T-helper 2 cell treated with Interferon-gamma antibody and Interleukin-4, amounts not matched to agents 5 μg/mL and 100 μg/mL, for 36 hours (primary cell): ENCODE data around the gene IFI27L1.

Experiments used
- DNase-seq: peaks from one replicate; pipeline ENCODE4 v3.0.0; 2021; ENCODE audit warnings: low spot score
- H3K27ac Mint-ChIP-seq: one replicate; pipeline ENCODE4 v1.8.0; 2021; ENCODE audit warnings: mild to moderate bottlenecking, mixed read lengths
- H3K27me3 Mint-ChIP-seq: one replicate; pipeline ENCODE4 v1.8.0; 2021; ENCODE audit warnings: low read depth, mixed read lengths
- H3K36me3 Mint-ChIP-seq: one replicate; pipeline ENCODE4 v1.8.0; 2021; ENCODE audit warnings: low read depth, mixed read lengths
- H3K4me1 Mint-ChIP-seq: one replicate; pipeline ENCODE4 v1.8.0; 2021; ENCODE audit warnings: low read depth, mixed read lengths
- H3K4me3 Mint-ChIP-seq: one replicate; pipeline ENCODE4 v1.8.0; 2022; ENCODE audit warnings: mild to moderate bottlenecking, moderate library complexity, mixed read lengths
- H3K9me3 Mint-ChIP-seq: one replicate; pipeline ENCODE4 v1.8.0; 2021; ENCODE audit warnings: mixed read lengths

IFI27L1 gene

DNA sequence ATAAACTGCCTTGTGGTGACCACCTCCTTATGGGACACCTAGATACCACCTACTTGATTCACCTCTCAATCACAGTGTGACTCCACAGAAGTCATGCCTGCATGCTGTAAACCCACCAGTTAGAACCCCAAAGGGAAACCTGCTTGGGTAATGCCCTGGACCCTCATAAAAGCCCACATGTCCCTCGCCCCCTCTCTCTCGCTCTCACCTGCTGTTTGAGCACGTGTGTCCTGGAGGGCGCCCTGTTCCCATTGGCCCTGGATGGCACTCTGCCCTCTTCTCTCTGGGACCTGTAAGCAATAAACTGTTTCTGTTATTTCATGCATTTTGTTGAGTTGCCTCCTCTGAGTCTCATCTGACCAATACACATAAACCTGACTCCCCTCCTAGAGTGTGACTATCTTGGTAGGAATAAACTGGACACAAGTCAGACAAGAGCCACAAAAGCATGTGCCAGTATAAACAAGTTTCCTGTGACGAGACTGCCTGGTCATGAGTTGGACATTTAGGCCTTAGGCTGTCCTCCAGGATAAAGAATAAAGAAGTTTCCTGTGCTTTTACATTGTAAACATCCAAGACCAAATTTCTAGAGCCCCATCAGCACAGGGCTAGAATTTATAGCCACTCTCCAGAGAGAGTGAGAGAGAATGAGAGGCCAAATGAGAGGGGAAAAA lies 39.7 kb downstream of the IFI27L1 start:
- Mint-ChIP-seq H3K9me3 (peaks cover 14% of the 10 kb centered on the region), H3K4me1 (no peaks in the 10 kb centered on the region), H3K36me3 (no peaks in the 10 kb centered on the region), H3K27ac (no peak overlapping the region), H3K27me3 (peaks cover 4% of the 10 kb centered on the region), H3K4me3 (no peak overlapping the region)
- DNase-seq: no peak

DNA sequence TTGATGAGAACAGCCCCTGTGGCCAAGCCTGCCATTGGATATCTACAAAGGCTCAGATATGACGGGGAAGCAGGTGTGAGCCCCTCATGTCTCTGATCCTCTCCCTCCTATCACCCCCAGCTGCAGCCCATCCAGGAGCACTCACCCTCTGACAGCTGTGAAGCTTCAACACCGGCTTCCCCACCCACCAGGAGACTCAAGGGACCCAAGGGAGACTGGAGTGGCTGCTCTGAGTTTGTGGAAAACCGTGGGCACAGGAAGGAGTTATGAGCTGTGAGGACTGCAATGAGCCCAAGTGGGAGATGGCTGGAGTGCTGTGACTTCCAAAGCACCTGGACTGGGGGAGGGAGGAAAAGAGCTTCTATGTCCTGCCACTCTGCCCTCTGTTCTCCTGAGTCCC lies 40.4 kb downstream of the IFI27L1 start:
- Mint-ChIP-seq H3K27me3 (peaks cover 4% of the 10 kb centered on the region), H3K4me3 (no peak overlapping the region), H3K9me3 (peaks cover 14% of the 10 kb centered on the region), H3K4me1 (no peaks in the 10 kb centered on the region), H3K36me3 (no peaks in the 10 kb centered on the region), H3K27ac (no peak overlapping the region)
- no peak for DNase-seq

DNA sequence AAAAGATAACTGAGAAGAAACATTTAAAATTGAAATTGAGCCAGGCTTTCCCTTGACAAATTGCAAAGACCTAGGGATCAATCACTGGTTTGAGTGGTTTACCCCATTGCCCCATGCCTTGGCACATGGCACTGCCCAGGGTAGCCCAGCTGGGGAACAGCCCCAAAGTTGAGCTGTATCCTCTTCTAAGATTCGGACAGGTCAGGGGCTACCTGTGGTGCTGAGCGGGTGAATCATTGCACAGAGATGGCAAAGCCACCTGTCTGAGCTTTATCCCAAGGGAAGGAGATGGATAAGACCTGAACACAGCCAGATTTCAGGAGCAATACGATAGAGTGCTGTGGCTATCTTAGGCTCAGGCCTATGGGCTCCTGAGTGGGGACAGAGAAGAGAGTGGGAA lies 41.3 kb downstream of the IFI27L1 start:
- Mint-ChIP-seq H3K27me3 (peaks cover 4% of the 10 kb centered on the region), H3K4me3 (no peak overlapping the region), H3K4me1 (no peaks in the 10 kb centered on the region), H3K27ac (no peak overlapping the region), H3K9me3 (peaks cover 14% of the 10 kb centered on the region), H3K36me3 (no peaks in the 10 kb centered on the region)
- DNase-seq: no peak

DNA sequence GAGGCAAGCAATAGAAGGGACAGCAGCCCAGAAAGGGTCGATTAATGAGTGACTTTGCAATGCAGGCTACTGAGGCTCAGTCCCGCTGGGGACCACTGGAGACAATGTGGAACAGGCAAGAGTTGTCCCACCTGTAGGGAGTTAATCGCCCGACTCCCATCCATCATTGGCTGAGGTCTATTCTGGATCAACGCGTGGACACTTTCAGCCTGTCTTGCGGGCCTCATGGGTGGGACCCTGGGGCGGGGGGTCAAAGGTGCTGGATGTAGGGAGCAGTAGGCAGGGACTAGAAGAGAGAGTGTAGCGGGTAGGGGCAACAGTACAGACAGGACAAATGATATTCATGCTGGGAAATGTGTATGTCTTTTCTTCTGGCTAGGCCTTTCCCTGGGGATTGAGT lies 42.2 kb downstream of the IFI27L1 start:
- Mint-ChIP-seq H3K36me3 (no peaks in the 10 kb centered on the region), H3K4me1 (no peaks in the 10 kb centered on the region), H3K9me3 (peaks cover 14% of the 10 kb centered on the region), H3K27me3 (no peaks in the 10 kb centered on the region), H3K27ac (no peak overlapping the region), H3K4me3 (no peak overlapping the region)
- no peak for DNase-seq

DNA sequence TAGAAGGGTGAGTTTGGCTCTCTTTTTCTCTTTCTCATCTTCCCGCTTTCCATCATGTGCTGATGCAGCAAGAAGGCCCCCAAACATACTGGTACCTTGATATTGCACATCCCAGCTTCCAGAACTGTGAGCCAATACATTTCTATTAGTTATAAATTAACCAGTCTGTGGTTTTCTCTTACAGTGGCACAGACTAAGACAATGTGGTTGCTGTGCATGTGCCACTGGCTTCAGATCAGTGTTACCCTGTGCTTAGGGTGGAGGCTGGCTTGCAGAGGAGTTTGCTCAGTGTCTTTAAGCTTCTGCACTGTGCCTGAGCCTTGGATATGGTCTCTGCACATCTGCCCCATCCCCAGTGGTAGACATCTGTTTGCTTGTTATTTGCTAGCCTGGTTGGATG lies 42.8 kb downstream of the IFI27L1 start:
- DNase-seq: no peak
- no peaks in the 10 kb centered on the region for H3K36me3 Mint-ChIP-seq
- H3K4me3 Mint-ChIP-seq: no peak overlapping the region
- H3K9me3 Mint-ChIP-seq: peaks cover 14% of the 10 kb centered on the region
- no peak overlapping the region for H3K27ac Mint-ChIP-seq
- H3K27me3 Mint-ChIP-seq: no peaks in the 10 kb centered on the region
- H3K4me1 Mint-ChIP-seq: peaks cover 5% of the 10 kb centered on the region

DNA sequence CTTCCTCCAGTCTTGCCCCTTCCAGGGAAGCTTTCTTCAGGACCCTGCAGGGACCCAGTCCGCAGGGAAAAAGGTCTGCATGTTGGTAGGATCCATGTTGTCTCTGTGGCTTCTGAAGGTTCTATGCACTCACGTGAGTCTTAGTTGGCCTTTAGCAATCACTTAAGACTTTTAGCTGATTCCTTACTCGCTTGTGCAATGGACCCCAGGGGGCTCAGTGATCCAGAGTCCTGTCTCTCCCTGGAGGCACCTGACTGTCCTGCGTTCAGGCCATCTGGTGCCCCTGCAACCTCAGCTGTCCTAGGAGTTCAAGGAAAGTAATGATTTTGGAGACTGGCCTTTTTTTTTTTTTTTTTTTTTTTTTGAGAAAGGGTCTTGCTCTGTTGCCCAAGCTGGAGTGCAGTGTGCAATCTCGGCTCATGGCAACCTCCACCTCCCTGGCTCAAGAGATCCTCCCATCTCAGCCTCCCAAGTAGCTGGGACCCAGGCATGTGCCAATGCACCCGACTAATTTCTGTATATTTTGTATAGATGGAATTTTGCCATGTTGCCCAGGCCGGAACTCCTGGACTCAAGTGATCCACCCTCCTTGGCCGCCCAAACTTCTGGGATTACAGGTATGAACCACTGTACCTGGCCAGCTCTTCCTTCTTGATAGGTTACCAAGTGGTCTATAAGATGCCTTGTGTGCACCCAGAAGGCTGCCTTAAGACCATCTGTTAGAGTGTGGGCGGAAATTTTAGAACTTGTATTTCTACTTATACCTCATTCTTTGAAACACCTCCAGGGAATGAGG lies 43.7 kb downstream of the IFI27L1 start:
- no peak for DNase-seq
- Mint-ChIP-seq H3K4me3 (no peak overlapping the region), H3K36me3 (no peaks in the 10 kb centered on the region), H3K9me3 (peaks cover 9% of the 10 kb centered on the region), H3K4me1 (peaks cover 10% of the 10 kb centered on the region), H3K27ac (no peak overlapping the region), H3K27me3 (no peaks in the 10 kb centered on the region)

DNA sequence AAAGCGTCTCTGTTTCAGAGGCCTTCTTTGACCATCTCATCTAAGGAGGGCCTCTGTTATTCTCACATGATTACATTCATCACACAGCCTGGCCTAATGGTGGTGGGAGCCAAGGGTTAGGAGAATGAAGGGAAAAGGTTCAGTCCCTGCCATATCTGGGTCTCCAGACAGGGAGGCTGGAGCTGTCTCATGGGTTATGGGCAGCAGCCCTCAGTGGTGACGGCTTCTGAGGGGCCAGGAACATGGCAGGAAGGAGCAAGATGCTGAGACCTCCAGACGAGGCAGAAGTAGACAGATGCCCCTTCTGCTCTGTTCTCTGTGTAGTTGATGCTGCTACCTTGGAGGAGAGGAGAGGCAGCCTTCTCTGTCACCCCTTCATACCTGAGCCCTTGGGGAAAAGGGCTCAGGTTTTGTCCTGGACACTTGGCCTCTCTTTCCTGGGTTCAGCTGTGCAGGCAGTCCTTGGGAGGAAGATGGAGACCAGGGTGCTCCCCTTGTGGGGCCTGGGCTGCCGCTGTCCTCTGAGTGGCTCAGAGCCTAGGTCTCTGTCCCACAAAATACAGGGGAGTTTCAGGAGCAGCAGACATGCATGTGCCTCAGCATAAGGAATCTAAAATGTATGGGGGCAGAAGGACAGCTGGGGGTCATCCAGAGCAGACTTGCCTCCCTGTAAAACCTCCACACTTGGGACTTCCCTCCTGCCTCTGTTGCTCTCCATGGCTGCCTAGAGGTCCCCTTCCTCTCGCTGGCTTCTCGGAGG lies 44.7 kb downstream of the IFI27L1 start:
- H3K27ac Mint-ChIP-seq: no peak overlapping the region
- peaks cover 3% of the 10 kb centered on the region for H3K9me3 Mint-ChIP-seq
- DNase-seq: no peak
- peaks cover 15% of the 10 kb centered on the region for H3K4me1 Mint-ChIP-seq
- no peak overlapping the region for H3K4me3 Mint-ChIP-seq
- no peaks in the 10 kb centered on the region for H3K27me3 Mint-ChIP-seq
- no peaks in the 10 kb centered on the region for H3K36me3 Mint-ChIP-seq

DNA sequence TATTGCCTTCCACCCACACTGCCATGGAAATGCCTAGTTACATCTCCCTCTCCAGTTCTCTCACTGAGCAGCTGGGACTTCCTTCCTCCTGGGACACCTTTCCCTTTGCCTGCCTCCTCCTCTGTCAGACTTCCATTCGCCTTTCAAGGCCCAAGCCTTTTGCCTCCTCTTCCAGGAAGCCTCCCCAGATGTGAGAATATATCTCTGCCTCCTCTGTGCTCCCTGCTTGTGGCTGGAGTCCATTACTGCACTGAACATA lies 45.2 kb downstream of the IFI27L1 start:
- H3K4me1 Mint-ChIP-seq: peaks cover 15% of the 10 kb centered on the region
- no peaks in the 10 kb centered on the region for H3K36me3 Mint-ChIP-seq
- H3K9me3 Mint-ChIP-seq: no peaks in the 10 kb centered on the region
- no peak overlapping the region for H3K27ac Mint-ChIP-seq
- H3K4me3 Mint-ChIP-seq: no peak overlapping the region
- H3K27me3 Mint-ChIP-seq: peaks cover 5% of the 10 kb centered on the region
- no peak for DNase-seq

DNA sequence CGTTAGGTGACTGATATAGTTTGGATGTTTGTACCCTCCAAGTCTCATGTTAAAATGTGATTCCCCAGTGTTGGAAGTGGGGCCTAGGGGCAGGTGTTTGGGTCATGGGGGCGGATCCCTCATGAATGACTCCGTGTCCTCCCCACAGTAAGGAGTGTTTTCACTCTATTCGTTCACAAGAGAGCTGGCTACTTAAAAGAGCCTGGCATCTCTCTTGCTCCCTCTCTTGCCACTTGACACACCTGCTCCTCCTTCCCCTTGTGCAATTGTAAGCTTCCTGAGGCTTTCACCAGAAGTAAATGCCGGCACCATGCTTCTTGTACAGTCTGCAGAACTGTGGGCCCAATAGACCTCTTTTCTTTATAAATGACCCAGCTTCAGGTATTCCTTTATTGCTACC lies 45.7 kb downstream of the IFI27L1 start:
- Mint-ChIP-seq H3K27ac (no peak overlapping the region), H3K4me1 (peaks cover 15% of the 10 kb centered on the region), H3K36me3 (no peaks in the 10 kb centered on the region), H3K27me3 (peaks cover 5% of the 10 kb centered on the region), H3K9me3 (no peaks in the 10 kb centered on the region), H3K4me3 (no peak overlapping the region)
- no peak for DNase-seq

DNA sequence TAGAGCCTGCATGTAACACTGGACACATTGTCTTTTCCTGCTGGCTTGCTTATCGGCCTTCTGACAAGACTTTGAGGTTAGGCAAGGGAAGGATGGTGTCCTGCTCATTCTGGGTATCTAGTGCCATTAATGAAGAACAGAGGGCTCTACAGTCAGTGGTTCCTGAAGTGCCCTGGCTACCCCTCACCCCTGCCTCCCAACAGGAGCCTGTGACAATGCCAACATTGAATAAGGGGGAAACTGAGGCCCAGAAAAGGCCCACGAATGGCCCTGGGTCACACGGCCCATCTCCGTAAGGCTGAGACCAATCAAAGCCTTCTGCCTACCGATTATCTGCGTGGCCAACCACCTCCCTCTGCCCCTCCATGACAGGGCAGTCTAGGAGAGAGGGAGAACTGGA lies 46.2 kb downstream of the IFI27L1 start:
- Mint-ChIP-seq H3K4me1 (peaks cover 15% of the 10 kb centered on the region), H3K9me3 (no peaks in the 10 kb centered on the region), H3K27ac (no peak overlapping the region), H3K36me3 (no peaks in the 10 kb centered on the region), H3K4me3 (no peak overlapping the region), H3K27me3 (peaks cover 8% of the 10 kb centered on the region)
- DNase-seq: no peak

DNA sequence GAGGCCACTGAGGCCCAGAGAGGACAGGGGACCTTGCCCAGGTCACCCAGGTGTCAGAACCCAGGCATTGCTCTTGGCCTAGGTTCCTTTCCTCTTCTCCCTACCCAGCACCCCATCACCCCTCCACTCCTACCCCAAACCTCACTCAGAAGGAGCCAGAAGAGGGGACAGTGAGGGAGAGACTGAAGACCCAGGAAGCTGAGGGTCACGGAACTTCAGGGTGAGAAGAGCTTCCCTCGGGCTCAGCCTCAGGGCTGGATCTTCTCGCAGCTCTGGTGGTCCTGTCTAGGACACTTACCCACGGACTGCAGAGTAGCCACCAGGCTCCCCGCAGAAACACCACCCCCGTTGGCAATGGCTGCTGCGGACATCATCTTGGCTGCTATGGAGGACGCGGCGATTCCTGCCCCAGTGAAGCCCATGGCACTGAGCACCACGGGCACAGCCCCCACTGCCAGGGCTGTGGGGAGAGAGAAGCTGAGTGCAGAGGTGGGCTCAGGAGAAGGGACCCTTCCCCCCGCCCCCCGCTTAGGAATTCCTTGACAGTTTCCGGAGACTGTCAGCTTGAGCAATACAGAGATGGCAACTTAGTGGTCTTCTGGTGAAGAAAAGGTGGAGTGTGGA lies 47.2 kb downstream of the IFI27L1 start:
- no peaks in the 10 kb centered on the region for H3K9me3 Mint-ChIP-seq
- H3K4me3 Mint-ChIP-seq: peak overlapping the region; percentile 84
- no peak for DNase-seq
- H3K4me1 Mint-ChIP-seq: peaks cover 15% of the 10 kb centered on the region
- peaks cover 13% of the 10 kb centered on the region for H3K27me3 Mint-ChIP-seq
- H3K36me3 Mint-ChIP-seq: no peaks in the 10 kb centered on the region
- peak overlapping the region; percentile 87 for H3K27ac Mint-ChIP-seq

DNA sequence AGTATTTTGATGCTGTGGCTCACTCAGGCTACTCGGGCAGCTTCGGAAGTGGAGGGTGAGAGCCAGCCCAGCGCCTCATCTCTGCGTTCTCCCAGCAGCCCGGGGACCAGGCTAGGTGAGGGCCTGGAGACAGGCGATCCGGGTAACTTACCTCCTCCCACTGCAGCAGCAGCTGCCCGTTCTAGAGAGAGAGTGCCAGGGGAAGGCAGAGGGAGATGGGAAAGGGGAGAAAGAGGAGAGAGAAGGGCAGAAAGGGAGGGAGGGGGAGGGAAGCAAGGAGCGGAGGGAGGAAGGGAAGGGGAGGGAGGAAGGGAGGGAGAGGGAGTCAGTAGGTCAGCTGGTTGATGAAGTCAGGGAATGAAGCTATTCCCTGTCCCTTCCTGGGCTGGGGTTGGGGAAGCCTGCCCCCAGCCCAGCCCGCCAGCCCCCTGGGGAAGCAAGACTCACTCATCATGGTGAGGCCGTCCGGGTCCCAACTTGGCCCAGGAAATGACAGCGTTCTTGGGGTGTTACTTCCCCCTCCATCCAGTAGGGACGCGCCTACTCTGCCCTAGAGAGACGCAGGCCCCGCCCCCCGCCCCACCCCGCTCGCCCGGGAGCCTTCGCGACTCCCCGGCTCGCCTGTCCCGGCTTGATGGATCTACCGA lies 48.1 kb downstream of the IFI27L1 start, which contains the start of gene IFI27L2:
IFI27L2 (minus strand) TSS at position 494 of the 647 bp plus-strand sequence; CDS start at position 454, 40 bp downstream.
- peak within 1 kb of the TSS; percentile 84 for H3K4me3 Mint-ChIP-seq
- H3K36me3 Mint-ChIP-seq: no peaks in the 10 kb centered on the region
- DNase-seq: peak; percentile 61
- peaks cover 15% of the 10 kb centered on the region for H3K4me1 Mint-ChIP-seq
- H3K27ac Mint-ChIP-seq: peak within 1 kb of the TSS; percentile 87
- H3K27me3 Mint-ChIP-seq: peaks cover 21% of the 10 kb centered on the region
- no peaks in the 10 kb centered on the region for H3K9me3 Mint-ChIP-seq

DNA sequence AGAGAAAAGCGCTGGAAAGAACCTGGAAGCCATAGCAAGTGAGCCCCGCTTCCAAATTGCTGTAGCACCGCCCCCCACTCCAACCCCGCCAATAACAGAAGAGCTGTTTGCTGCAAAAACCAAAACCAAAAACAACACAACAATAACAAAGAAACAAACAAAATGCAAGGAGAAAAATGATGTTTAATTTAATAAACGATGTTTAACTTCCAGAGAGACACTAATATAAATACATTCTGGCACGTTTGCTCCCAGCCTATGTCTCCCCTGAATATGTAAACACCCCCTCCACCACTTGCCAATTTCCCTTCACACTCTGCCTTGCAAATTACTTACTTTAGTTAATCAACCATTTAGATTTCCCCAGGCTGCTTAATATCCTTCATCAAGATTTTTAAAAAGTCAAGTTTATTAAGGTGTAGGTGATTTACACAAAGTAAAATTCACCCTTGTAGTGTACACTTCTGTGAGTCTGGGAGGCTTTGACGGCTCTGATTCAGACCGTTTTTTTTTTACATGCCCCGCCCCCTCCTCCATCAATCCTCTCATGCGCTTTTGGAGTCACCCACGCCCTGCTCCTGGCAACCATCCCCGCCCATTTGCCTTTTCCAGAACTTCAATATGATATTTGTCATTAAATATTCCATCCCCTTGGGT lies 48.8 kb downstream of the IFI27L1 start:
- Mint-ChIP-seq H3K36me3 (no peaks in the 10 kb centered on the region), H3K9me3 (peaks cover under 1% of the 10 kb centered on the region), H3K4me3 (peak overlapping the region; percentile 84)

More for the DNA sequence above, 48.8 kb downstream of the IFI27L1 start:
- Mint-ChIP-seq H3K27me3 (peaks cover 28% of the 10 kb centered on the region), H3K4me1 (peaks cover 15% of the 10 kb centered on the region), H3K27ac (peak overlapping the region; percentile 87)
- DNase-seq: peak; percentile 34
